B cell (primary cell): ENCODE data around the gene CMIP. TPM values are rescaled to one million over a fixed set of nuclear protein-coding genes. Genes with fewer than 3 reads are reported as not detected.

Source experiments
- ATAC-seq: fragments of 200-7000 bp; cut with Tn5 transposase; one replicate; pipeline ENCODE4 v1.10.0; 2021; ENCODE audit warnings: low read depth, mild to moderate bottlenecking, moderate number of reproducible peaks, moderate library complexity
- CTCF ChIA-PET: fragments of 350-600 bp; sonication (Branson Sonifier 250); formaldehyde crosslinking; loops from one replicate; lab custom pipeline; 2021; ENCODE audit warnings: antibody characterized with exemption, inconsistent platforms; lab: Charles Lee
- POLR2A ChIA-PET: fragments of 350-600 bp; sonication (Branson Sonifier 250); formaldehyde crosslinking; loops from one replicate; lab custom pipeline; 2021; ENCODE audit warnings: antibody characterized with exemption; lab: Charles Lee
- DNase-seq: peaks from one replicate; pipeline ENCODE4 v3.0.0; 2013
- H2AFZ ChIP-seq: 2 replicates; pipeline ENCODE4 v1.6.1; 2012; ENCODE audit warnings: mild to moderate bottlenecking, low read depth, low read length; ENCODE audit not compliant: insufficient read depth, poor library complexity, severe bottlenecking
- H3K27ac ChIP-seq, 2 donors: 1 replicate in 1 of 2; 2 replicates in 1 of 2; pipeline ENCODE4 v1.5.1; 2012 to 2013; ENCODE audit warnings: low read length in 2 of 2, mild to moderate bottlenecking in 2 of 2, moderate library complexity in 1 of 2
- H3K27me3 ChIP-seq, 4 experiments: fragments of 200-600 bp in 1 of 4; sonication (generic) in 1 of 4; replicated peaks in 1 of 4; 1 replicate in 2 of 4; 2 replicates in 2 of 4; pipeline versions ENCODE4 v1.6.1 to v1.7.0; 2013 to 2016; ENCODE audit warnings: low read length in 3 of 4, mild to moderate bottlenecking in 2 of 4, mixed read lengths in 1 of 4, moderate library complexity in 1 of 4; ENCODE audit not compliant: insufficient read depth in 4 of 4, control insufficient read depth in 3 of 4; ENCODE audit errors: control extremely low read depth in 1 of 4
- H3K36me3 ChIP-seq, 2 experiments: replicated peaks in 1 of 2; 1 replicate in 1 of 2; 2 replicates in 1 of 2; pipeline versions ENCODE4 v1.6.1 to v1.7.1; 2013; ENCODE audit warnings: low read length in 1 of 2; ENCODE audit not compliant: insufficient read depth in 2 of 2, control insufficient read depth in 1 of 2; ENCODE audit errors: control extremely low read depth in 1 of 2, extremely low read depth in 1 of 2
- H3K4me1 ChIP-seq, 2 donors: fragments of 200-600 bp in 1 of 2; sonication (generic) in 1 of 2; 1 replicate in 1 of 2; 2 replicates in 1 of 2; pipeline versions ENCODE4 v1.5.1 to v1.6.1; 2013 to 2017; ENCODE audit warnings: low read length in 2 of 2; ENCODE audit not compliant: control insufficient read depth in 2 of 2, insufficient read depth in 2 of 2
- H3K4me2 ChIP-seq: replicated peaks from 2 replicates; pipeline ENCODE3; 2012; ENCODE audit warnings: mild to moderate bottlenecking, low read depth, low read length; ENCODE audit not compliant: poor library complexity, severe bottlenecking
- H3K4me3 ChIP-seq, 5 experiments: fragments of 200-600 bp in 1 of 5; sonication (generic) in 1 of 5; 1 replicate in 3 of 5; 2 replicates in 2 of 5; pipeline versions ENCODE4 v1.5.1 to v1.7.0; 2011 to 2016; ENCODE audit warnings: low read length in 4 of 5, mild to moderate bottlenecking in 4 of 5, low read depth in 2 of 5, control low read depth in 1 of 5, moderate library complexity in 1 of 5; ENCODE audit not compliant: insufficient read depth in 1 of 5; ENCODE audit errors: control extremely low read depth in 1 of 5, extremely low read depth in 1 of 5
- H3K79me2 ChIP-seq: fragments of 200-600 bp; sonication (generic); one replicate; pipeline ENCODE4 v1.6.0; 2016; ENCODE audit warnings: low read length; ENCODE audit not compliant: control insufficient read depth, insufficient read depth
- H3K9ac ChIP-seq: fragments of 200-600 bp; sonication (generic); 2 replicates; pipeline ENCODE4 v1.6.1; 2017; ENCODE audit warnings: mild to moderate bottlenecking, low read length, moderate library complexity
- H3K9me3 ChIP-seq, 3 donors: one replicate each; pipeline versions ENCODE4 v1.6.1 to v1.7.1; 2013; ENCODE audit warnings: low read length in 2 of 3; ENCODE audit not compliant: control insufficient read depth in 2 of 3, insufficient read depth in 1 of 3; ENCODE audit errors: control extremely low read depth in 1 of 3
- H4K20me1 ChIP-seq: 2 replicates; pipeline ENCODE4 v1.6.0; 2012; ENCODE audit warnings: mild to moderate bottlenecking, low read length; ENCODE audit not compliant: insufficient read depth, control insufficient read depth, poor library complexity, severe bottlenecking
- H3K27ac Mint-ChIP-seq: one replicate; pipeline ENCODE4 v1.8.0; 2021; ENCODE audit warnings: mixed read lengths
- H3K27me3 Mint-ChIP-seq: one replicate; pipeline ENCODE4 v1.8.0; 2021; ENCODE audit warnings: mixed read lengths
- H3K4me1 Mint-ChIP-seq: one replicate; pipeline ENCODE4 v1.8.0; 2021; ENCODE audit warnings: mixed read lengths
- H3K4me3 Mint-ChIP-seq: one replicate; pipeline ENCODE4 v1.8.0; 2021; ENCODE audit warnings: mixed read lengths
- H3K9me3 Mint-ChIP-seq: one replicate; pipeline ENCODE4 v1.8.0; 2022; ENCODE audit warnings: mixed read lengths; ENCODE audit not compliant: insufficient read depth
- EZH2 ChIP-seq: IDR thresholded peaks from 2 replicates; pipeline ENCODE4 v1.6.1; 2012; ENCODE audit warnings: borderline replicate concordance, low read depth, mild to moderate bottlenecking, moderate library complexity, low read length; ENCODE audit not compliant: insufficient read depth, poor library complexity, severe bottlenecking
- WGBS: methylation state at CpG from one replicate; pipeline ENCODE4 v1.1.5; 2013; ENCODE audit warnings: missing lambda C conversion rate; ENCODE audit not compliant: insufficient coverage; 5-methylcytosine and 5-hydroxymethylcytosine counted together
- intact Hi-C: fragments of 100-400 bp; cut with micrococcal nuclease; formaldehyde crosslinking; loops from one replicate; pipeline ENCODE4 v1.10.0; 2022
- polyA plus RNA-seq: library from polyadenylated mRNA; depleted of rRNA; stranded (reverse); fragments of >200 nt; gene quantifications from 2 replicates; pipeline ENCODE4 v1.2.3, GENCODE V29; 2012
- total RNA-seq, 2 donors: library from RNA; stranded (reverse); fragments of 120-200 nt in 1 of 2; gene quantifications; 1 replicate in 1 of 2; 2 replicates in 1 of 2; pipeline versions ENCODE4 v1.2.3 to v1.2.4, GENCODE V29; 2013 to 2022
- TF ChIP-seq, protein P1 (sequence below): fragments of 200-600 bp; IDR thresholded peaks from one replicate; pipeline ENCODE4 v1.8.0; 2022; ENCODE audit warnings: antibody characterized with exemption, mild to moderate bottlenecking

The CMIP gene
- total and polyA plus RNA-seq, 2 donors (not counting 1 experiment from before 2014, with no cell fraction given), result 27.1 to 155 TPM

DNA sequence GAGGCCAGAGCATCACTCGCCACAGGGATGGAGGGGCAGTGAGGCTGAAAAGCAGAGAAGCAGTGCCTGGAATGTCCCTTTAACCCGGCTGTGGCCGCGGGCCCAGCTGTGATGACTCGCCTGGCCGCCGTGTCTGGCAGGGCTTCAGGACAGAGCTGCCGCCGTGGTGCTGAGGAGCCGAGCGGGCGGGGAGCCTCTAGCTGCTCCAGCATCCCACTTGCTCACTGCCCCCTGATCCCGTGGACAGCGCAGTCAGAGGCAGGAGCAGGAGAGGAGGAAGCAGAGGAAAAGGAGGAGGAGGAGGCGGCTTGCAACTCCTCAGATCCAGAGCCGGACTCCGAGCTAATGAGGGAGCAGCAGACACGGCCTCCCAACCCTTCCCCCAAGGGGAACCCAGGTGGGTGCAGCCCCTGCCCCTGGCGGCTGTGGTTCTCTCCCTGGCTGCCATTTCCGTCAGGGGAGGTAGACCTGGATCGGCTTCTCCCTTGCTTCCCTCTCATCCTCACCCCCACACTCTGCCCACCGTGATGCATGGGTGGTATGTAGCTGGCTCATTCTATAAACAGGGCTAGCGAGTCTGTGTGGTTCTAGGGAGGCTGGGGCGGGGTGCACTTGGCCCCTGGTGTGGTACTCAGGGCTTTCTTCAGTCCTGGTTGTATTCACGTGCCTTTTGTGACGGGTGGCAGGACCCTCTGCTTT lies 165.7 kb downstream of the CMIP start:
- no peaks in the 10 kb centered on the region for H3K27me3 Mint-ChIP-seq
- Histone ChIP-seq H3K79me2 (peaks cover 89% of the 10 kb centered on the region), H3K4me2 (no peak overlapping the region), H4K20me1 (peaks cover 91% of the 10 kb centered on the region), H3K36me3 (peaks cover 0 to 52% of the 10 kb centered on the region in 2 experiments), H3K27me3 (no peaks in the 10 kb centered on the region), H3K9me3 (no peaks in the 10 kb centered on the region), H3K9ac (no peak overlapping the region), H2AFZ (no peak overlapping the region), H3K4me3 (no peak overlapping the region), H3K27ac (no peak overlapping the region), H3K4me1 (peaks cover 13 to 23% of the 10 kb centered on the region in 2 donors)
- intact Hi-C loops, result loop anchor here (5.0 kb wide), 1 partner anchor 183 kb away; no protein-coding TSS in a partner anchor
- ChIA-PET POLR2A (no interaction called here), CTCF (no interaction called here)
- ATAC-seq, result no peak
- TF ChIP-seq EZH2, result no peak
- TF ChIP-seq, protein P1, sequence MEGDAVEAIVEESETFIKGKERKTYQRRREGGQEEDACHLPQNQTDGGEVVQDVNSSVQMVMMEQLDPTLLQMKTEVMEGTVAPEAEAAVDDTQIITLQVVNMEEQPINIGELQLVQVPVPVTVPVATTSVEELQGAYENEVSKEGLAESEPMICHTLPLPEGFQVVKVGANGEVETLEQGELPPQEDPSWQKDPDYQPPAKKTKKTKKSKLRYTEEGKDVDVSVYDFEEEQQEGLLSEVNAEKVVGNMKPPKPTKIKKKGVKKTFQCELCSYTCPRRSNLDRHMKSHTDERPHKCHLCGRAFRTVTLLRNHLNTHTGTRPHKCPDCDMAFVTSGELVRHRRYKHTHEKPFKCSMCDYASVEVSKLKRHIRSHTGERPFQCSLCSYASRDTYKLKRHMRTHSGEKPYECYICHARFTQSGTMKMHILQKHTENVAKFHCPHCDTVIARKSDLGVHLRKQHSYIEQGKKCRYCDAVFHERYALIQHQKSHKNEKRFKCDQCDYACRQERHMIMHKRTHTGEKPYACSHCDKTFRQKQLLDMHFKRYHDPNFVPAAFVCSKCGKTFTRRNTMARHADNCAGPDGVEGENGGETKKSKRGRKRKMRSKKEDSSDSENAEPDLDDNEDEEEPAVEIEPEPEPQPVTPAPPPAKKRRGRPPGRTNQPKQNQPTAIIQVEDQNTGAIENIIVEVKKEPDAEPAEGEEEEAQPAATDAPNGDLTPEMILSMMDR, result no peak
- no peak overlapping the region for H3K27ac Mint-ChIP-seq
- WGBS, result 89% methylated on average over 17 of the region's 26 CpGs
- no peak overlapping the region for H3K4me3 Mint-ChIP-seq
- no peak for DNase-seq
- peaks cover 35% of the 10 kb centered on the region for H3K4me1 Mint-ChIP-seq
- H3K9me3 Mint-ChIP-seq, result no peaks in the 10 kb centered on the region

DNA sequence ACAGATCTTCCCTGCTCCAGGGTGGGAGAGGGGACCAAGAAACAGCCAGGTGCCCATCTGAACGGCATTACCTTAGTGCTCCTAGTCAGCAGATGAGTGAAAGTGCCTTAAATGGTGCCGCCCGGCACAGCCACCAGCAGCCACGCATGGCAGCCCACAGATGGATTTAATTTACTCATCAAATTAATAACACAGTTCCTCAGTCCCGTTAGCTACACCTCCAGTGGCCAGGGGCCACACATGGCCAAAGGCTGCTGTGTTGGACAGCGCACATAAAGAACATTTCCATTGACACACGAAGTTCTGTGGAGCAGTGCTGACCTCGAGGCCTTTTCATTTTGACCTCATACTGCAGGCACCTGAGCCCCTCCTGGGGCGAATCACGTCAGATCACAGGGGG lies 166.3 kb downstream of the CMIP start:
- 93% methylated on average over 10 of the region's 10 CpGs for WGBS
- H3K27ac ChIP-seq, result no peak overlapping the region
- TF ChIP-seq, protein P1, result no peak
- TF ChIP-seq EZH2, result no peak
- no peak overlapping the region for H3K4me3 Mint-ChIP-seq
- H4K20me1 ChIP-seq, result peaks cover 91% of the 10 kb centered on the region
- no peak overlapping the region for H3K4me2 ChIP-seq
- peaks cover 35% of the 10 kb centered on the region for H3K4me1 Mint-ChIP-seq
- CTCF ChIA-PET, result no interaction called here
- peaks cover 91% of the 10 kb centered on the region for H3K79me2 ChIP-seq
- no peaks in the 10 kb centered on the region for H3K27me3 Mint-ChIP-seq
- DNase-seq (no peak), ATAC-seq (no peak)
- no peaks in the 10 kb centered on the region for H3K9me3 Mint-ChIP-seq
- no peak overlapping the region for H3K4me3 ChIP-seq
- intact Hi-C loops, result loop anchor here (5.0 kb wide), 1 partner anchor 184 kb away; no protein-coding TSS in a partner anchor
- no peaks in the 10 kb centered on the region for H3K9me3 ChIP-seq
- H2AFZ ChIP-seq, result no peak overlapping the region
- no peak overlapping the region for H3K9ac ChIP-seq
- H3K27ac Mint-ChIP-seq, result no peak overlapping the region
- H3K4me1 ChIP-seq, result peaks cover 19 to 29% of the 10 kb centered on the region in 2 donors
- POLR2A ChIA-PET, result no interaction called here
- H3K36me3 ChIP-seq, result peaks cover 0 to 52% of the 10 kb centered on the region in 2 experiments
- H3K27me3 ChIP-seq, result no peaks in the 10 kb centered on the region
